Mesothelial cell of epicardium (in vitro differentiated cells): ENCODE data around the gene DHRS11. TPM values are rescaled to one million over a fixed set of nuclear protein-coding genes. Genes with fewer than 3 reads are reported as not detected.

Source experiments
- DNase-seq, 2 experiments: peaks; one replicate each; pipeline ENCODE4 v3.0.0; 2021; ENCODE audit warnings: low spot score in 2 of 2; ENCODE audit not compliant: unreplicated experiment in 2 of 2
- H3K27ac Mint-ChIP-seq: 2 replicates; pipeline ENCODE4 v1.8.0; 2021; ENCODE audit warnings: mixed read lengths
- H3K27me3 Mint-ChIP-seq: 2 replicates; pipeline ENCODE4 v1.8.0; 2021; ENCODE audit warnings: low read depth, mixed read lengths
- H3K36me3 Mint-ChIP-seq: 2 replicates; pipeline ENCODE4 v1.8.0; 2021; ENCODE audit warnings: mixed read lengths
- H3K4me1 Mint-ChIP-seq: 2 replicates; pipeline ENCODE4 v1.8.0; 2021; ENCODE audit warnings: mixed read lengths
- H3K4me3 Mint-ChIP-seq: 2 replicates; pipeline ENCODE4 v1.8.0; 2021; ENCODE audit warnings: mild to moderate bottlenecking, moderate library complexity, mixed read lengths
- H3K9me3 Mint-ChIP-seq: 2 replicates; pipeline ENCODE4 v1.8.0; 2021; ENCODE audit warnings: mixed read lengths
- total RNA-seq: library from RNA; stranded (reverse); gene quantifications from 3 replicates; pipeline ENCODE4 v1.2.1, GENCODE V29; 2021
- TF ChIP-seq, protein P1 (sequence below): fragments of 200-600 bp; sonication (generic); IDR thresholded peaks from one replicate; pipeline ENCODE4 v1.5.0; 2021; ENCODE audit warnings: antibody characterized with exemption; ENCODE audit not compliant: unreplicated experiment

Gene DHRS11, protein sequence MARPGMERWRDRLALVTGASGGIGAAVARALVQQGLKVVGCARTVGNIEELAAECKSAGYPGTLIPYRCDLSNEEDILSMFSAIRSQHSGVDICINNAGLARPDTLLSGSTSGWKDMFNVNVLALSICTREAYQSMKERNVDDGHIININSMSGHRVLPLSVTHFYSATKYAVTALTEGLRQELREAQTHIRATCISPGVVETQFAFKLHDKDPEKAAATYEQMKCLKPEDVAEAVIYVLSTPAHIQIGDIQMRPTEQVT
- 14.9 to 17.3 TPM (median 15.0 TPM) in 3 replicates for total RNA-seq

DNA sequence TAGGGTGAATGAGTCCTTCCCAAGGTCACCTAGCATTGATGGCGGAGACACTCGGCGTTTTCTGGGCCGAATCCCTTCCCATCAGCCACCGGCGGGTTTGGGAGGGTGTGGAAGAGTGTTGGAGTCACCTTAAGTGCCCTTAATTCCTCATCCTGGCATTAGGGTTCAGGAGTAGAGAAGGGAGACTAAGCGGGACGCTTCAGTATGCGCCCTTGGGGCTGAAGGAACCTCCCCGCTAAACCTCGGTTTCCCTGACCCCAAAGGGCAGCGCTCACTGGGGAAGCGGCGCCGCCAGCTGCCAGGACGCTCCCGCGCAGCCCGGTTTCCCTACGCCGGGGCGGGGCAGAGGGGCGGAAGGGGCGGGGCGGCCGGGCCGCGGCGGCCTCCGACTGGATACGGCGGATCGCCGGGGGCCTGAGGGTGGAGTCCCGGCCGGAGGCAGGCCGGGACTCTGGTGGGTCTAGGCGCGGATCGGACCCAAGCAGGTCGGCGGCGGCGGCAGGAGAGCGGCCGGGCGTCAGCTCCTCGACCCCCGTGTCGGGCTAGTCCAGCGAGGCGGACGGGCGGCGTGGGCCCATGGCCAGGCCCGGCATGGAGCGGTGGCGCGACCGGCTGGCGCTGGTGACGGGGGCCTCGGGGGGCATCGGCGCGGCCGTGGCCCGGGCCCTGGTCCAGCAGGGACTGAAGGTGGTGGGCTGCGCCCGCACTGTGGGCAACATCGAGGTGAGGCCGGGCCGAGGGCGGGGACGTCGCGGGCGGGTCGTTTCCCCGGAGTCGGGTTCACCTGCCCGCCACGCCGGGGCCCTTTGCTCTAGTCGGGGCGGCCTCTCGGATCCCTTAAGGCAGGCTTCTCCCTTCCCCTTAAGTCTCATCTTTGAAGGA is at the start of gene DHRS11:
Gene DHRS11, plus strand, starts transcription at position 446 of the 882 bp plus-strand sequence. Its CDS starts 131 bp downstream, at position 577.
- TF ChIP-seq, protein P1, sequence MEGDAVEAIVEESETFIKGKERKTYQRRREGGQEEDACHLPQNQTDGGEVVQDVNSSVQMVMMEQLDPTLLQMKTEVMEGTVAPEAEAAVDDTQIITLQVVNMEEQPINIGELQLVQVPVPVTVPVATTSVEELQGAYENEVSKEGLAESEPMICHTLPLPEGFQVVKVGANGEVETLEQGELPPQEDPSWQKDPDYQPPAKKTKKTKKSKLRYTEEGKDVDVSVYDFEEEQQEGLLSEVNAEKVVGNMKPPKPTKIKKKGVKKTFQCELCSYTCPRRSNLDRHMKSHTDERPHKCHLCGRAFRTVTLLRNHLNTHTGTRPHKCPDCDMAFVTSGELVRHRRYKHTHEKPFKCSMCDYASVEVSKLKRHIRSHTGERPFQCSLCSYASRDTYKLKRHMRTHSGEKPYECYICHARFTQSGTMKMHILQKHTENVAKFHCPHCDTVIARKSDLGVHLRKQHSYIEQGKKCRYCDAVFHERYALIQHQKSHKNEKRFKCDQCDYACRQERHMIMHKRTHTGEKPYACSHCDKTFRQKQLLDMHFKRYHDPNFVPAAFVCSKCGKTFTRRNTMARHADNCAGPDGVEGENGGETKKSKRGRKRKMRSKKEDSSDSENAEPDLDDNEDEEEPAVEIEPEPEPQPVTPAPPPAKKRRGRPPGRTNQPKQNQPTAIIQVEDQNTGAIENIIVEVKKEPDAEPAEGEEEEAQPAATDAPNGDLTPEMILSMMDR: no peak
- Mint-ChIP-seq H3K36me3 (peaks cover 11% of the 10 kb centered on the region), H3K9me3 (no peaks in the 10 kb centered on the region), H3K4me1 (peaks cover 18% of the 10 kb centered on the region), H3K4me3 (peak within 1 kb of the TSS; percentile 73), H3K27ac (peak within 1 kb of the TSS; percentile 76), H3K27me3 (no peaks in the 10 kb centered on the region)
- DNase-seq: peak; percentile 71 to 80

DNA sequence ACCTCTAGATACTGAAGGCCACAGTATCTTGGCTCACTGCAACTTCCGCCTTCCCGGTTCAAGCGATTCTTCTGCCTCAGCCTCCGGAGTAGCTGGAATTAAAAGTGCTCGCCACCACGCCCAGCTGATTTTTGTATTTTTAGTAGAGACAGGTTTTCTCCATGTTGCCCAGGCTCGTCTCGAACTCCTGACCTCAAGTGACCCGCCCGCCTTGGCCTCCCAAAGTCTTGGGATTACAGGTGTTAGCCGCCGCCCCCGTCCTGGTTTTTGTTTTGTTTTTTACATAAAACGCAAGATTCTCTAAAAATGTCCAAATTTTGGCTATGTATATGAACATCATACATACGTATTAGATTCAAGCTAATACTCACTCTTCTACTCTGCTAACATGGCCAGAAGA is 48.9 kb upstream of the DHRS11 start:
- Mint-ChIP-seq H3K9me3 (no peaks in the 10 kb centered on the region), H3K4me1 (peaks cover 22% of the 10 kb centered on the region), H3K27ac (no peak overlapping the region), H3K4me3 (no peak overlapping the region), H3K27me3 (no peaks in the 10 kb centered on the region), H3K36me3 (peaks cover 1% of the 10 kb centered on the region)
- TF ChIP-seq, protein P1: no peak
- DNase-seq: no peak

DNA sequence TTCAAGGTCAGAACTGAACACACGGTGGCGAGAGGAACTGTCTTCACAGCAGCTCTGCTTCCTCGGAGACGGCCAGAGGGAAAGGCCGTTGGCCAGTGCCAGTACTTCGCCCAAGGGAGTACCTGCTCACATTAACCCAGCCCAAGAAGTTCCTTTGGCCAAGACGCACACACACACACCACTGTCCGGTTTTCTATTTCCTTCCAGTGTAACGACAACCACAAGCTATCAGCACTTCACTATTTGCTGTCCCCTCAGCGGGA is 47.7 kb upstream of the DHRS11 start:
- Mint-ChIP-seq H3K27me3 (no peaks in the 10 kb centered on the region), H3K9me3 (no peaks in the 10 kb centered on the region), H3K27ac (peak overlapping the region; percentile 100), H3K4me1 (peaks cover 29% of the 10 kb centered on the region), H3K36me3 (no peaks in the 10 kb centered on the region), H3K4me3 (peak overlapping the region; percentile 96)
- TF ChIP-seq, protein P1: no peak
- DNase-seq: no peak

DNA sequence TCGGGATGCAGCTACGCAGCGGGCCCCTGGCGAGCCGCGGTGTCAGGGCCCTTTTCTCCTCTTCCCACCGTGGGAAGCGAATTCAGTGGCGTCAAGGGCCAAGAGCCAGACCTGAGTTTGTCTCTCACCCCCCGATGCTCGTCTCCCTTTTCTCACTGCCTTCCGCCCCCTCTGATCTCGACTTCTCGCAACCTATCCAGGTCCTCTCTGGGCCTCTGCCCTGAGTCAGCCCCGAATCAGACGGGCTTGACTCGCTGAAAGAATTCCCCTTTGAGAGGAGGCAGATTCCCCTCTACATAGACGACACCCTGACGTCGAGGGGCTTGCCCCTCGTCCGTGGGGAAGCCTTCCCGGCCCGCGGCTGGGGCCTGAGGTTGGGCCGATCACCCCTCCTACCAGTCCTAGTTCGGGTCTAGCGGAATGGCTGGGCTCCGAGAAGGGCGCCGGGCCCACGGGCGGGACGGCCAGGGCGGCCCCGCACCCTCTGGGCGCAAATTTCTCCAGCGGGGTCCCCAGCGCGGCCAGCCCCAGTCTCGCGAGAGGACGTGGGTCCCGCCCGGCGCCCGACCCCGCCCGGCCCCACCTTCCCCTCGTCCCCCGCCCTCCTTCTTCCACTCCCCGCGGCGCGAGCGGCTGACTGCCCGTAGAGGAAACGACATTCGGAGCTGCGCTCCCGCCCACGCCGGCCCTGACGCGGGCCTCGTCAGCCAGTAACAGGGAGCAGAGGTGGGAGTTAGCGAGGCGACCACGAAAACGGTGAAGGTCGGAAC is 47.2 kb upstream of the DHRS11 start, which contains the start of gene GGNBP2:
Gene GGNBP2, plus strand, starts transcription at position 613 of the 770 bp plus-strand sequence. CDS start 806 bp downstream, outside the sequence.
- H3K4me3 Mint-ChIP-seq: peak within 1 kb of the TSS; percentile 96
- H3K4me1 Mint-ChIP-seq: peaks cover 29% of the 10 kb centered on the region
- DNase-seq: peak; percentile 91 to 92
- H3K36me3 Mint-ChIP-seq: no peaks in the 10 kb centered on the region
- H3K9me3 Mint-ChIP-seq: no peaks in the 10 kb centered on the region
- H3K27ac Mint-ChIP-seq: peak within 1 kb of the TSS; percentile 100
- TF ChIP-seq, protein P1: no peak
- H3K27me3 Mint-ChIP-seq: no peaks in the 10 kb centered on the region

DNA sequence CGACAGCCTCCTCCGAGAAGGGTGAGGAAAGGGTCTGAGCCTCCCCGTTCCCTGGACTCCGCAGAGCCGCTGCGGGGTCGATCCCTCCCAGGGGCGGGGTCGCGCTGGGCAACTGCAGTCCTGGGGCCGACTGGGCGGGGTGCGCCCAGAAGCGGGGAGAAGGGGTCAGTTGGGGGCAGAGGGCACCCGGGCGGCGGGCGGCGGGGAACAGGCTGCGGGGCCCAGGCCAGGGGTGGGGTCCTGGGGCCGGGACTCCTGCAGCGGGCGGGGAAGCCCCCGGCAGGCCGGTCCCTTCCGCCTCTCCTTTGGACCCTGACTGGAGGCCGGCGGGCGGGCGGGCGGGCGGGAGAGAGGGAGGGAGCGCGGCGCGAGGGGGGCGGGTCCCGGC is 46.6 kb upstream of the DHRS11 start:
- H3K4me1 Mint-ChIP-seq: peaks cover 29% of the 10 kb centered on the region
- H3K4me3 Mint-ChIP-seq: peak overlapping the region; percentile 96
- DNase-seq: no peak
- H3K9me3 Mint-ChIP-seq: no peaks in the 10 kb centered on the region
- H3K27ac Mint-ChIP-seq: peak overlapping the region; percentile 100
- H3K27me3 Mint-ChIP-seq: no peaks in the 10 kb centered on the region
- peaks cover under 1% of the 10 kb centered on the region for H3K36me3 Mint-ChIP-seq
- TF ChIP-seq, protein P1: no peak
